ENCODE data around the gene CUL9. TPM values are rescaled to one million over a fixed set of nuclear protein-coding genes. Genes with fewer than 3 reads are reported as not detected.

The CUL9 gene
- polyA plus RNA-seq, 1 donor (not counting 4 experiments of a cell fraction or from before 2014, with no cell fraction given), result 21.6 TPM

- Histone ChIP-seq H3K27me3 (ENCODE audit: control insufficient read depth, extremely low read depth, insufficient read depth, low read length) (no peaks in the 10 kb centered on the region), H3K36me3 (ENCODE audit: control insufficient read depth in 2 of 2, extremely low read depth in 1 of 2, insufficient read depth in 2 of 2, low read length in 2 of 2) (peaks cover 8 to 11% of the 10 kb centered on the region in 2 experiments), H3K4me1 (ENCODE audit: control insufficient read depth, extremely low read depth, insufficient read depth, low read length) (peaks cover 11% of the 10 kb centered on the region), H4K20me1 (ENCODE audit: control insufficient read depth, extremely low read depth, insufficient read depth, low read length) (no peaks in the 10 kb centered on the region), H3K4me2 (ENCODE audit: control insufficient read depth, extremely low read depth, insufficient read depth, low read depth, low read length) (peak within 1 kb of the TSS; percentile 89), H3K9me3 (ENCODE audit: control insufficient read depth, low read depth, low read length) (no peaks in the 10 kb centered on the region), H3K9me1 (ENCODE audit: control insufficient read depth, extremely low read depth, insufficient read depth, low read length) (no peaks in the 10 kb centered on the region), H3K9ac (ENCODE audit: control insufficient read depth, extremely low read depth, insufficient read depth, low read length) (peak within 1 kb of the TSS; percentile 83), H3K27ac (ENCODE audit: control insufficient read depth, insufficient read depth, low read length) (peak within 1 kb of the TSS; percentile 46), H2AFZ (ENCODE audit: control insufficient read depth, low read length) (peak within 1 kb of the TSS; percentile 89), H3K79me2 (ENCODE audit: control insufficient read depth, insufficient read depth, low read length) (peaks cover 6% of the 10 kb centered on the region), H3K4me3 (ENCODE audit: control insufficient read depth in 2 of 3, extremely low read depth in 1 of 3, insufficient read depth in 2 of 3, low read depth in 1 of 3, low read length in 3 of 3) (peak within 1 kb of the TSS; percentile 41 to 78 (median 76))
- dilution Hi-C loops (cut with MboI; ENCODE audit: extremely low pct_ligation_motif_present, low sequenced_read_pairs), result no loop called here
- TF ChIP-seq EZH2 (IDR thresholded peaks at IDR 0.05; ENCODE audit: low read length), result no peak
- peak; percentile 65 to 79 (median 77) for TF ChIP-seq CTCF (optimal IDR thresholded peaks at IDR 0.05 in 1 of 3, IDR thresholded peaks at IDR 0.05 in 1 of 3, conservative IDR thresholded peaks at IDR 0.05 in 1 of 3; ENCODE audit: extremely low read depth in 1 of 3, insufficient read depth in 2 of 3, low read length in 3 of 3)
- no peak for FAIRE-seq
- peak; percentile 44 for DNase-seq (ENCODE audit: low read depth, low spot score)
These were observed 47.2 kb downstream of the CUL9 start, which contains the start of gene DNPH1 for GRCh38 chr6:43228951-43229802. Gene DNPH1, minus strand, starts transcription at chr6:43229481. Its CDS starts 25 bp downstream, at chr6:43229456.

- DNase-seq (ENCODE audit: low read depth, low spot score) (no peak), FAIRE-seq (no peak)
- H3K9me3 ChIP-seq (ENCODE audit: control insufficient read depth, low read depth, low read length), result no peaks in the 10 kb centered on the region
- TF ChIP-seq EZH2 (IDR thresholded peaks at IDR 0.05; ENCODE audit: low read length), result no peak
- TF ChIP-seq CTCF (optimal IDR thresholded peaks at IDR 0.05 in 1 of 3, IDR thresholded peaks at IDR 0.05 in 1 of 3, conservative IDR thresholded peaks at IDR 0.05 in 1 of 3; ENCODE audit: extremely low read depth in 1 of 3, insufficient read depth in 2 of 3, low read length in 3 of 3), result no peak
- peak overlapping the region; percentile 89 for H3K4me2 ChIP-seq (ENCODE audit: control insufficient read depth, extremely low read depth, insufficient read depth, low read depth, low read length)
- no peaks in the 10 kb centered on the region for H3K9me1 ChIP-seq (ENCODE audit: control insufficient read depth, extremely low read depth, insufficient read depth, low read length)
- dilution Hi-C loops (cut with MboI; ENCODE audit: extremely low pct_ligation_motif_present, low sequenced_read_pairs), result no loop called here
- peaks cover 6% of the 10 kb centered on the region for H3K79me2 ChIP-seq (ENCODE audit: control insufficient read depth, insufficient read depth, low read length)
- H4K20me1 ChIP-seq (ENCODE audit: control insufficient read depth, extremely low read depth, insufficient read depth, low read length), result no peaks in the 10 kb centered on the region
- no peaks in the 10 kb centered on the region for H3K27me3 ChIP-seq (ENCODE audit: control insufficient read depth, extremely low read depth, insufficient read depth, low read length)
- H3K4me3 ChIP-seq (ENCODE audit: control insufficient read depth in 2 of 3, extremely low read depth in 1 of 3, insufficient read depth in 2 of 3, low read depth in 1 of 3, low read length in 3 of 3), result no peak overlapping the region
- H3K27ac ChIP-seq (ENCODE audit: control insufficient read depth, insufficient read depth, low read length), result no peak overlapping the region
- H3K4me1 ChIP-seq (ENCODE audit: control insufficient read depth, extremely low read depth, insufficient read depth, low read length), result peaks cover 11% of the 10 kb centered on the region
- H3K9ac ChIP-seq (ENCODE audit: control insufficient read depth, extremely low read depth, insufficient read depth, low read length), result no peak overlapping the region
- H3K36me3 ChIP-seq (ENCODE audit: control insufficient read depth in 2 of 2, extremely low read depth in 1 of 2, insufficient read depth in 2 of 2, low read length in 2 of 2), result peaks cover 5 to 11% of the 10 kb centered on the region in 2 experiments
- peak overlapping the region; percentile 88 for H2AFZ ChIP-seq (ENCODE audit: control insufficient read depth, low read length)
These were observed 48.0 kb downstream of the CUL9 start for GRCh38 chr6:43229803-43230620.
